Mesenchymal stem cell (in vitro differentiated cells and primary cell): Measurements from ENCODE around the gene CCDC97.

Experiments used
- DNase-seq: peaks from one replicate; pipeline ENCODE4 v3.0.0-alpha.2; 2013
- H2AFZ ChIP-seq: one replicate; pipeline ENCODE4 v1.6.1; 2013; ENCODE audit warnings: low read depth, mild to moderate bottlenecking, control low read depth, inconsistent platforms, low read length, moderate library complexity
- H2AK5ac ChIP-seq: 2 replicates; pipeline ENCODE4 v1.6.1; 2013; ENCODE audit warnings: low read length, moderate library complexity, mild to moderate bottlenecking, inconsistent platforms; ENCODE audit not compliant: severe bottlenecking
- H2BK120ac ChIP-seq: one replicate; pipeline ENCODE4 v1.6.1; 2013; ENCODE audit warnings: low read depth, mild to moderate bottlenecking, inconsistent platforms, low read length, moderate library complexity
- H2BK12ac ChIP-seq, 2 experiments: one replicate each; pipeline ENCODE4 v1.6.1; 2013; ENCODE audit warnings: inconsistent platforms in 2 of 2, low read length in 2 of 2, mild to moderate bottlenecking in 2 of 2, moderate library complexity in 2 of 2, control low read depth in 1 of 2
- H2BK15ac ChIP-seq: one replicate; pipeline ENCODE4 v1.6.1; 2013; ENCODE audit warnings: mild to moderate bottlenecking, low read depth, inconsistent platforms; ENCODE audit not compliant: poor library complexity, severe bottlenecking
- H2BK5ac ChIP-seq: 2 replicates; pipeline ENCODE4 v1.6.1; 2013; ENCODE audit warnings: low read depth, mild to moderate bottlenecking, low read length, control low read depth, inconsistent platforms; ENCODE audit not compliant: poor library complexity, severe bottlenecking
- H3K14ac ChIP-seq, 2 experiments: one replicate each; pipeline ENCODE4 v1.6.1; 2013; ENCODE audit warnings: inconsistent platforms in 2 of 2, low read length in 2 of 2, control low read depth in 1 of 2, mild to moderate bottlenecking in 1 of 2, moderate library complexity in 1 of 2
- H3K18ac ChIP-seq, 2 experiments: one replicate each; pipeline ENCODE4 v1.6.1; 2013; ENCODE audit warnings: inconsistent platforms in 2 of 2, low read length in 2 of 2, control low read depth in 1 of 2, low read depth in 1 of 2, mild to moderate bottlenecking in 1 of 2
- H3K23ac ChIP-seq, 2 experiments: one replicate each; pipeline ENCODE4 v1.6.1; 2013; ENCODE audit warnings: inconsistent platforms in 2 of 2, low read length in 2 of 2, mild to moderate bottlenecking in 2 of 2, moderate library complexity in 2 of 2, control low read depth in 1 of 2
- H3K27ac ChIP-seq: 2 replicates; pipeline ENCODE4 v1.5.1; 2013; ENCODE audit warnings: mild to moderate bottlenecking, moderate library complexity, low read length, control low read depth, inconsistent platforms; ENCODE audit not compliant: poor library complexity, severe bottlenecking
- H3K27me3 ChIP-seq, 2 experiments: 2 replicates each; pipeline versions ENCODE4 v1.6.1 to v1.7.0; 2013; ENCODE audit warnings: low read length in 2 of 2, mild to moderate bottlenecking in 2 of 2, moderate library complexity in 2 of 2, control low read depth in 1 of 2, inconsistent platforms in 1 of 2; ENCODE audit not compliant: control insufficient read depth in 1 of 2, insufficient read depth in 1 of 2
- H3K36me3 ChIP-seq, 2 experiments: 2 replicates each; pipeline versions ENCODE4 v1.6.1 to v1.7.0; 2013; ENCODE audit warnings: low read length in 2 of 2, control low read depth in 1 of 2, inconsistent platforms in 1 of 2, low read depth in 1 of 2, mild to moderate bottlenecking in 1 of 2; ENCODE audit not compliant: insufficient read depth in 2 of 2, control insufficient read depth in 1 of 2
- H3K4ac ChIP-seq, 2 experiments: one replicate each; pipeline ENCODE4 v1.6.1; 2013; ENCODE audit warnings: inconsistent platforms in 2 of 2, low read length in 2 of 2, mild to moderate bottlenecking in 2 of 2, moderate library complexity in 2 of 2, control low read depth in 1 of 2, low read depth in 1 of 2
- H3K4me1 ChIP-seq: 2 replicates; pipeline ENCODE4 v1.6.1; 2013; ENCODE audit warnings: low read depth, low read length, control low read depth; ENCODE audit not compliant: control insufficient read depth, insufficient read depth
- H3K4me2 ChIP-seq: 2 replicates; pipeline ENCODE4 v1.6.1; 2013; ENCODE audit warnings: low read length, mild to moderate bottlenecking, inconsistent platforms; ENCODE audit not compliant: poor library complexity, severe bottlenecking
- H3K4me3 ChIP-seq, 2 experiments: 2 replicates each; pipeline versions ENCODE4 v1.5.1 to v1.7.0; 2013; ENCODE audit warnings: low read length in 2 of 2, mild to moderate bottlenecking in 2 of 2, control low read depth in 1 of 2, low read depth in 1 of 2; ENCODE audit not compliant: insufficient read depth in 1 of 2
- H3K79me1 ChIP-seq: replicated peaks from 2 replicates; pipeline ENCODE4 v1.6.1; 2013; ENCODE audit warnings: mild to moderate bottlenecking, control low read depth, low read length, inconsistent platforms; ENCODE audit not compliant: poor library complexity, severe bottlenecking
- H3K9ac ChIP-seq: 2 replicates; pipeline ENCODE4 v1.7.0; 2013; ENCODE audit warnings: mild to moderate bottlenecking, low read length, moderate library complexity
- H3K9me3 ChIP-seq: 2 replicates; pipeline ENCODE4 v1.7.0; 2013; ENCODE audit warnings: mild to moderate bottlenecking, low read length; ENCODE audit not compliant: control insufficient read depth
- H4K8ac ChIP-seq: one replicate; pipeline ENCODE4 v1.6.1; 2013; ENCODE audit warnings: inconsistent platforms, mild to moderate bottlenecking, low read length, moderate library complexity
- H4K91ac ChIP-seq: one replicate; pipeline ENCODE4 v1.6.1; 2013; ENCODE audit warnings: mild to moderate bottlenecking, low read length, inconsistent platforms
- WGBS: methylation state at CpG from one replicate; pipeline ENCODE4 v1.1.7; 2013; ENCODE audit warnings: mixed read lengths; 5-methylcytosine and 5-hydroxymethylcytosine counted together

The CCDC97 gene

GRCh38 chr19:41324921-41325639 is 15.1 kb downstream of the CCDC97 start:
- Histone ChIP-seq H3K9ac (peak overlapping the region; percentile 82), H3K4me2 (peak overlapping the region; percentile 45), H2AK5ac (peak overlapping the region; percentile 73), H2BK12ac (peak overlapping the region; percentile 98 to 99), H2AFZ (no peak overlapping the region), H3K14ac (peak overlapping the region in 1 of 2 experiments; percentile 91), H3K4ac (peak overlapping the region; percentile 88 to 99), H3K4me1 (peaks cover 77% of the 10 kb centered on the region), H2BK15ac (peak overlapping the region; percentile 89), H3K23ac (peak overlapping the region in 1 of 2 experiments; percentile 85), H3K27me3 (no peaks in the 10 kb centered on the region), H3K18ac (peak overlapping the region; percentile 97 to 98), H3K36me3 (peaks cover 32 to 41% of the 10 kb centered on the region in 2 experiments), H3K27ac (peak overlapping the region; percentile 98), H4K8ac (peak overlapping the region; percentile 96), H4K91ac (peak overlapping the region; percentile 100), H3K9me3 (no peaks in the 10 kb centered on the region), H2BK120ac (peak overlapping the region; percentile 98), H2BK5ac (peak overlapping the region; percentile 92), H3K4me3 (peak overlapping the region; percentile 31 to 49), H3K79me1 (no peaks in the 10 kb centered on the region)
- WGBS, result 2% methylated on average over 20 of the region's 23 CpGs
- peak; percentile 94 for DNase-seq

DNA sequence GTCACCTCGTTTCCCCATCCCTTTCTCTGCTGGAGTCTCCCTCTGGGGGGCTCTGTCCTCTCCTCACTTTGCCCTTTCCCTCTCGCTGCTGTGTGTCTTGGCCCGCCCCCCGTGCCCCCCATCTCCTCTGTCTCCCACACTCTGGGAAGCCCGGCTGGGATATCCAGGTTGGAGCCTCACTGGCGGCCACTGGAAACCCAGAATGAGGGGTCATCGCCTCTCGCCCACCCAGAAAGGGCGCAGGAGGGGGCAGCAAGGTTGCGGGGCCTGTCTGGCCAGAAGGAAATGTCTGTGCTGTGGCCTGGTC is 15.6 kb downstream of the CCDC97 start:
- H2BK5ac ChIP-seq, result peak overlapping the region; percentile 92
- H4K91ac ChIP-seq, result peak overlapping the region; percentile 100
- H3K4me3 ChIP-seq, result no peak overlapping the region
- peak overlapping the region; percentile 89 for H2BK15ac ChIP-seq
- H3K36me3 ChIP-seq, result peaks cover 32 to 41% of the 10 kb centered on the region in 2 experiments
- H2BK12ac ChIP-seq, result peak overlapping the region; percentile 96 to 99
- H3K9ac ChIP-seq, result peak overlapping the region; percentile 82
- H4K8ac ChIP-seq, result peak overlapping the region; percentile 96
- DNase-seq, result no peak
- peak overlapping the region; percentile 97 to 98 for H3K18ac ChIP-seq
- peak overlapping the region; percentile 88 to 99 for H3K4ac ChIP-seq
- 6% methylated on average over 10 of the region's 10 CpGs for WGBS
- no peak overlapping the region for H2AFZ ChIP-seq
- H3K27ac ChIP-seq, result peak overlapping the region; percentile 98
- H3K23ac ChIP-seq, result peak overlapping the region in 1 of 2 experiments; percentile 76
- H2BK120ac ChIP-seq, result peak overlapping the region; percentile 98
- peak overlapping the region; percentile 24 for H2AK5ac ChIP-seq
- H3K14ac ChIP-seq, result peak overlapping the region; percentile 44 to 62
- no peaks in the 10 kb centered on the region for H3K79me1 ChIP-seq
- H3K27me3 ChIP-seq, result no peaks in the 10 kb centered on the region
- H3K4me1 ChIP-seq, result peaks cover 77% of the 10 kb centered on the region
- peak overlapping the region; percentile 45 for H3K4me2 ChIP-seq
- H3K9me3 ChIP-seq, result no peaks in the 10 kb centered on the region

GRCh38 chr19:41325947-41326706 is 16.2 kb downstream of the CCDC97 start:
- 14% methylated on average over 27 of the region's 30 CpGs for WGBS
- peak overlapping the region; percentile 96 to 99 for H2BK12ac ChIP-seq
- peak overlapping the region; percentile 92 for H2BK5ac ChIP-seq
- H3K36me3 ChIP-seq, result peaks cover 27 to 41% of the 10 kb centered on the region in 2 experiments
- H3K79me1 ChIP-seq, result no peaks in the 10 kb centered on the region
- peak overlapping the region; percentile 62 to 98 for H3K14ac ChIP-seq
- H3K4ac ChIP-seq, result peak overlapping the region; percentile 88 to 99
- no peak overlapping the region for H2AFZ ChIP-seq
- peak overlapping the region; percentile 98 for H2BK120ac ChIP-seq
- peak overlapping the region; percentile 100 for H4K91ac ChIP-seq
- H3K4me1 ChIP-seq, result peaks cover 73% of the 10 kb centered on the region
- no peaks in the 10 kb centered on the region for H3K9me3 ChIP-seq
- peak overlapping the region; percentile 24 for H2AK5ac ChIP-seq
- H3K4me3 ChIP-seq, result peak overlapping the region in 1 of 2 experiments; percentile 23
- peak overlapping the region; percentile 45 for H3K4me2 ChIP-seq
- no peak overlapping the region for H2BK15ac ChIP-seq
- peak overlapping the region; percentile 97 to 98 for H3K18ac ChIP-seq
- H3K23ac ChIP-seq, result peak overlapping the region; percentile 65 to 81
- H3K27me3 ChIP-seq, result no peaks in the 10 kb centered on the region
- H3K9ac ChIP-seq, result peak overlapping the region; percentile 82
- peak overlapping the region; percentile 98 for H3K27ac ChIP-seq
- peak; percentile 84 for DNase-seq
- peak overlapping the region; percentile 96 for H4K8ac ChIP-seq

DNA sequence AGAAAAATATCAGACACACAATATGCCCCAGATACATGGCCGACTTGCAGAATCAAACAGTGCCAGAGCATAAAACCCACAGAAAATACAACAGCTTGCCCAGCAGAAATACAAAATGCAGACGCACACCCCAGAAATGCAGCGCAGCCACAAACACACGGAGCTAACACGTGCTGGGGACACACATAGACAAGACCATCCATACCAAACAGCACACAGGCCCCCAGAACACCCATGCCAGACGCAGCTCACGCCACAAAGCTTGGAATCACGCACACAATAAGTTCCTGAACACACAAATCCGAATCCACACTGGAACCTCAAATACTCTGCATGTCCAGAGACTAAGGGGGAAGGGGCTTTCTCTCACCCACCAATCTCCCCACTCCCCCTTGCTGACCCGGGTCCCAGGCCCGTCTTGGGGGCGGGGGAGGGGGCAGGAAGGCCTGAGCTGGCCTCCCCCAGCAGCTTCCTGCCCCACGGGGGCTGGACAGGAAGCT is 17.2 kb downstream of the CCDC97 start:
- Histone ChIP-seq H3K4me2 (peak overlapping the region; percentile 12), H3K4me1 (peaks cover 63% of the 10 kb centered on the region), H4K8ac (peak overlapping the region; percentile 99), H3K36me3 (peaks cover 36 to 45% of the 10 kb centered on the region in 2 experiments), H3K9ac (no peak overlapping the region), H3K18ac (peak overlapping the region; percentile 85 to 98), H3K79me1 (no peaks in the 10 kb centered on the region), H2BK5ac (no peak overlapping the region), H2BK120ac (peak overlapping the region; percentile 98), H2BK12ac (peak overlapping the region; percentile 76 to 98), H3K23ac (peak overlapping the region in 1 of 2 experiments; percentile 15), H3K14ac (peak overlapping the region in 1 of 2 experiments; percentile 19), H4K91ac (peak overlapping the region; percentile 99), H2AK5ac (peak overlapping the region; percentile 88), H3K27me3 (no peaks in the 10 kb centered on the region), H2BK15ac (peak overlapping the region; percentile 100), H3K9me3 (no peaks in the 10 kb centered on the region), H2AFZ (no peak overlapping the region), H3K4ac (peak overlapping the region; percentile 92 to 98), H3K4me3 (no peak overlapping the region), H3K27ac (peak overlapping the region; percentile 98)
- 46% methylated on average over 13 of the region's 13 CpGs for WGBS
- peak; percentile 41 for DNase-seq
